NCI-H1436 treated with DMSO at 0.1 percent for 48 hours (cell line): ENCODE measurements around the gene RFLNA.

Source experiments
- DNase-seq: peaks from one replicate; lab custom pipeline; 2025; lab: John Stamatoyannopoulos, UW

RFLNA gene

DNA sequence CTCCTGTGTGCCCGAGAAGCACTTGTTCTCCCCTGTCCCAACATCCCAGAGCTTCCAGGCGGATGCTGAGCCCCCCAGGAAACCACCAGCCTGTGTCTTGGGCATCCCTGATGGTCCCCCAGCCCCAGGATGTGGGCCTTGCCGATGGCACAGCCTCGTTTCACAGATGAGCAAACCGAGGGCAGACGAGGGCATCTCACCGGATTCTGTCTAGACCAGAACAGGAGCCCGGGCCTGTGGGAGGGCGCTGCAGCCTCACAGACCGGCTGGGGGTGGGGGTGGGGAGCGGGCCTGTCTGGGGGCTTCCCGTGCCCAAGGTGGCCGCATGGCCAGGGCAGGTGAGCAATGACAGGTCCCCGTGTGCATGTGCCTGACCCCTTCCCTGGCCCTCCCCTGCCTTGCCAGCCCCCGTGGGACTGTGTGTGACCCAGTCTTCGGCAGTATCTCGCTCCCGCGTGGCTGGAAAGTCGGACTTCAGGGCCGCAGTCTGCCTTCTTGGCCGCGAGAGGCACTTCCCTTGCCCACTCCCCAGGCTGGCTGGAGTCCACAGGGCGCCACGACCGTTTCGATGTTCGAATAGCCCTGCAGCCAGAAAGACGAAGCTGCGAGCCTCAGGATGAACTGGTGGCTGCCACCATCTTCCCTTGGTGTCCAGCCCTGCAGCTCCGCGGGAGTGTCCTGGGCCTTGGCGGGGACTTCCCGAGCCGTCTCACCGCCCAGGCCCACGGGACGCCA lies 8.9 kb downstream of the RFLNA start:
- DNase-seq = no peak

DNA sequence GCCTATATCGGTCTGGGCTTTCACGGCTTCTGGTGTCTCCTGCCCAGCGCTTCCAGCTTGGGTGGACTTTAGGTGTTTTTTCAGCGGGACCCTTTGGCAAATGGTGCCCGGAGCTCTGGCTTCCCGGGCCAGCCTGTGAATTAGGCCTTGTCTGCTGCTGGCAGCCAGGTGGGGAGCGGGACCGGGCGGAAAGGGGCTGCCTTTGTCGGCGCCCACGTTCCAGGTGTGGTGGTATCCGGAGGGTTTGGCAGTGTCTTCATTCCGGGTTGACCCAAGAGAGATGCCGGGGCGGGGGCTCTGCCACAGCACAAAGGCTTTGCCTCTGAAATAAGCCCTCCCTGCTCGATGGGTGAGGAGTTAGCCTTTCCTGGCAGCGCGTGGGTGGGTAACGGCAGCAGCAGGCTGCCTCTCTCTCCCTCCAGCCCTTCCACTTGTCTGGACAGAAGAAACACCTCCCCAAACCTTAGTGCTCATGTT lies 9.5 kb downstream of the RFLNA start:
- DNase-seq = no peak

DNA sequence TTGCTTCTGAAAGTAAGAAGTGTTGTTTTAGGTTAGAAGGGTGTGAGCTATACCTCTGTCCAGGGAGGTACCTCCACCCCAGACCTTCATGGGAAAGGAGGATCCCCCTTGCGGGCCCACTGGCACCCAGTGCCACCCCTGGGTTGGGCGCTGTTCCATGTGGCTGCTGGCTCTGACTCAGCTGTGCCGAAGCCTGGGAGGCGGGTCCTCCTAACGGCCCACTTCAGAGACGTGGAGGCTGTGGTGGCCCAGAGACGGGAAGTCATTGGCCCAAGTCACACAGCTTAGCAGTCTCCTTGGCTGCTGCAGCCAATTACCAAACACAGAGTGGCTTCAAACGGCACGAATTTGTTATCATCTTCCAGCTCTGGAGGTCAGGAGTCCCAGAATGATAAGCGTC lies 10.2 kb downstream of the RFLNA start:
- no peak for DNase-seq

DNA sequence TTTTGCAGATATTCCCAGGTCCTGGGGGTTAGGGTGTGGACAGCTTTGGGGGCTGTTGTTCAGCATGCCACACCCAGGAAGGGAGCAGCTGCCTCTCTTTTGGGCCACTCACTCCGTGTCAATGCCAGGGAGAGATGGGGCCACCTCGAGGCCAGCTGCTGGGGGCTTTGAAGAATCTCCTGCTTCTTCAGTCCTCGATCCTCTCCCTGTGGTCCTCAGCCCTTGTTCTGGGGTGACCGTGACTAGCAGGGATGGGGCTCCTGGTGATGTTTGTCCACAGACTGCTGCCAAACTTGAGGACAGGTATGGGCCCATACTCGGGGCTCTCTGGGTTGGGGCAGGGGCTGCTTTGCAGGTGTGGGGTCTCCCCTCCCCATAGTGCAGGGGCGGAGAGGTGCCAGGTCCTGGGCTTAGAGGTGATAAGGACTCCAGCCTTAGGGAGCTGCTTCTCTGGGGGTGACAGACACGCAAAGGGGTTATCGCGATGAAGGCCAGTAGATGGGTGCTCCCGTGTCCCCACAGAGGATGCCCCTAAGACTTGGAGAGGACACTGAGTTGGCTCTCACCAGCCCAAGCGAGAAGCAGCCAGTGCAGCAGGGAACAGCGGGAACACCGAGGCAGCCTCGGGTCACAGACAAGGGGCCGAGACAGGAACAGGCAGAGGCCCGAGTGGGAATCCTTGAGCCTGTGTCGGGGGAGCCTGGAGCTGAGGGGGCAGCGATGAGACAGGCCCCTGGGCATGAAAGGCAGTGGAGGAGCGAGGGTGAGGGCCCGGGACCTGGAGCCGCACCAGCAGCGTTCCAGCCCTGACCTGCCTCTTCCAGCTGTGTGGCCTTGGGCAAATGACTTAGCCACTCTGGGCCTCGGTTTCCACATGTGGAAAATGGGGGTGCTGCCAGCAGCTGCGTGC lies 11.1 kb downstream of the RFLNA start:
- no peak for DNase-seq

DNA sequence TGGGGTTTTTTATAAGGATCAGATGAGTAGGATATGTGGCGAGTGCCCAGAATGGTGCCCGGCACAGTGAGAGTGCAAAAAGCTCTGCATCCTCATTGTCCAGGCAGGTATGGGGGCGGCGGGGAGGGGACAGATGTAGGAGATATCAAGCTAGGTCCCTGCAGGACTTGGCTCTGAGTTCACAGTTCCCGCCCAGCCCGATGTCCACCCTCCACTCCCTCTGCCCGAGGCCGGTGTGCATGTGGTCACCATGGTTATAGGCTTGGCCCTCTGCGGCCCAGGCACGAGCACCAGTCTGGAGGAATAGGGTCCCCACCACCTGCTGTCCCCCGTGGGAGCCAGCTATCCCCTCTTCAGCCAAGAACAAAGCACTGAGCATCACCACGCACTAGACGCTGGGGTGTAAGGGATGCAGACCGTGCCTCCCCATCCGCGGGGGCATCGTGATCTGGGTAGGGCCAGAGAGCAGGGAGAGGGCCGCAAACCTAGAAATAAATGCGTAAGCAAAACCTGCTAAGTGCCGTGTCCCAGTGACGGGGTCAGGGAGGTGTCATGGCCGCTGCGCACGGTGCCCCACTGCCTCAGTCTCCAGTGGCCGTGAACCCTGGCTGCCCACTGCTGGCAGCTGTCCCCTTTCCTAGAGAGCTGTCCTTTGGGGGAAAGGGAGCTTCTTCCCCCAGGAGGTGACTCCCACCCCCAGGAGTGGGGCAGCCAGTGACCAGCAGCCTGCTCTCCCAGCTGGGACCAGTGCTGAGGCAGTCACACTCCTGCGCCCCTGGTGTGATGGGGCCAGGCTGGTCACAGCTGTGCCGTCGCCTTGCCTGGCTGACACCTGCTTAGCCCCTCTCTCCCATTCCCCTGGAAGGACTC lies 12.0 kb downstream of the RFLNA start:
- DNase-seq = no peak

DNA sequence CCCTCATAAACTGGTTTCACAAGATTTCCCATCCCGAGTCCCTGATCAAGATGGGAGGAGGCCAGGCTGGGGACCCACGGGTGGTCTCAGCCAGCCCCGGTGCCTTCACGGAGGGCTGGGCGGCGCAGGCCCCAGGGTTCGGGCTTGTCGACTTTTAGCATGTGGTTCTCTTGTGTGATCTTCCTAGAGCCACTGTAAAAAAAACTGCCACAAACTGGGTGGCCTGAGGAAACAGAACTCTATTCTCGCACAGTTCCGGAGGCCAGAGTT lies 12.6 kb downstream of the RFLNA start:
- no peak for DNase-seq

DNA sequence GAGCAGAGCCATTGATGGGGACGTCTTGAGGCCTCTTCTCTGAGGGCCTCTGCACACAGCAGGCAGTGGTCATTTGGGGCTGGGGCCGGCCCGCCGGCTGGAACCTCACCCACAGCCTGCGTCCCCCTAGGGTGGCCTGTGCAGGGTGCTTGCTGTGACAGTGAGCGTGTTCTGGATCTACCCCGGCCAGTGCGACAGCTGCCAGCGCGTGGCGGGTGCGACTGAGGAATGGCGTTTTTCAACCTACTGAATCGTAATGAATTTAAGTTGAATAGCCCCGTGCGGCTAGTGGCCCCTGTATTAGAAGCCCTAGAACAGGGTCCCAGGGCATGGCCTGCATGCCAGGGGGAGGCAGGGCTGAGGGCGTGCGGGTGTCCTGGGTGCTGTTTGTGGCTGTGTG lies 13.8 kb downstream of the RFLNA start:
- no peak for DNase-seq

DNA sequence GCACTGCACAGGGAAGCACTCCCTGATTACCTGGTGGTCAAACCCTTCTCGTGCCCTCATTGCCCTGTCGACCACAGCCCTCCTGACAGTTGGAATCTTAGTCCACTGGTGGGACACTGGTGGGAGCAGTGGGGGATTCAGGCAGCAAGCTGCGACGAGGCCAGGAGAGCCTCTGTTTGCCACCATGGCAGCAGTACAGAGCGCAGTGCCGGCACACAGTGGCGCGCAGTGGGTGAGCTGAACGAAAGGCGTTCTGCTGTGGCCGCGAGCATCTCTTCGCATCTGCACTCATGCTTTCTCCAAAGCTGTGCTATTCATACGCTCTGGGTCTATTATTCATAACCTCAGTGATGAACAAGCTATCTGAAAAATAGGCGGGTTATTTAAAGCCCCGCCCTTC lies 14.3 kb downstream of the RFLNA start:
- no peak for DNase-seq

DNA sequence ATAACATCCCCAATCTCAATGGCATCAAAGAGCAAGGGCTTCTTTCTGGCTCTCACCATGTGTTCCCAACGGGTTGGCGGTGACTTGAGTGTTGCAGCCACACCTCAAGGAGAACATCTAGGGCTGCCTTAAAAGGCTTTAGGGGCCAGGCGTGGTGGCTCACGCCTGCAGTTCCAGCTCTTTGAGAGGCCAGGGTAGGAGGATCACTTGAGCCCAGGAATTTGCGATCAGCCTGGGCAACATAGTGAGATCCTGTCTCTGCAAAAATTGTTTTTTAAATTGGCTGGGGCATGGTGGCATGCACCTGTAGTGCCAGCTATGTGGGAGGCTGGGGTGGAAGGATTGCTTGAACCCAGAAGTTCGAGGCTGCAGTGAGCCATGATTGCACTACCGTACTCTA lies 14.9 kb downstream of the RFLNA start:
- DNase-seq = no peak

DNA sequence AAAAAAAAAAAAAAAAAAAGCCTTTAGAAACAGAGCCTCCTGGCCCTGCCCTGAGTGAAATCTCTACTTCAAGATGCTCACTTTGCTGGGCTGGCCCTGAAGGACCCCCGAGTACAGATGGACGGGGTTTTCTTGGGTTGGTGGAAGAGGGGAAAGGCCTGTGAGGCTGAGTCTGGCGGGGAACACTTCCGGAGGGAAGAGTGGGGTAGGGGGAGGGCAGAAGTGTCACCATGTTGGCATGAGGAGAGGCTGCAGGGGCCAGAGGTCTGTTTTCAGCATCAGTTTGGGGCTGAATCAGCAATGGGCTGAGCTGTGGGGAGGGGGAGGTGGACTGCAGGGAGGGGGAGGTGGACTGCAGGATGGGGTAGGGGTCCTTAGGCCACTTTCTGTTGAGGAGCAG lies 15.3 kb downstream of the RFLNA start:
- DNase-seq = no peak

DNA sequence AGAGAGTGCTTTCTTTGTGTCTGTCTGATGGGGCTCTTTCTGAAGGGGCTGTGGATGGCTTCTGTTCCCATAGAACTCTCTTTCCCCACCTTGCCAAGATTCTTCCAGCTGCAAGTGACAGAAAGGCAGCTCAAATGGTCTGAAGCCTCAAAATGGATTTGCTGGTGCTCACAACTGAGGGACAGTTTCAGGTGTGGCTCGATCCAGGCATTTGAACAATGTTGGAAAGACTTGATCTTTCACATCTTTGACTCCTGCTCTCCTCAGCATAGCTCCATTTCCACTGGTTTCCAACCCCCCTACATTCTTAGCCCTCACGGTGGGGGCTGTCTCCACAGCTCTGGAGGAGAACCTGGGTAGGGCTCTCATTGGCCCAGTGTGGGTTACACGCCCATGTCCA lies 15.9 kb downstream of the RFLNA start:
- no peak for DNase-seq

DNA sequence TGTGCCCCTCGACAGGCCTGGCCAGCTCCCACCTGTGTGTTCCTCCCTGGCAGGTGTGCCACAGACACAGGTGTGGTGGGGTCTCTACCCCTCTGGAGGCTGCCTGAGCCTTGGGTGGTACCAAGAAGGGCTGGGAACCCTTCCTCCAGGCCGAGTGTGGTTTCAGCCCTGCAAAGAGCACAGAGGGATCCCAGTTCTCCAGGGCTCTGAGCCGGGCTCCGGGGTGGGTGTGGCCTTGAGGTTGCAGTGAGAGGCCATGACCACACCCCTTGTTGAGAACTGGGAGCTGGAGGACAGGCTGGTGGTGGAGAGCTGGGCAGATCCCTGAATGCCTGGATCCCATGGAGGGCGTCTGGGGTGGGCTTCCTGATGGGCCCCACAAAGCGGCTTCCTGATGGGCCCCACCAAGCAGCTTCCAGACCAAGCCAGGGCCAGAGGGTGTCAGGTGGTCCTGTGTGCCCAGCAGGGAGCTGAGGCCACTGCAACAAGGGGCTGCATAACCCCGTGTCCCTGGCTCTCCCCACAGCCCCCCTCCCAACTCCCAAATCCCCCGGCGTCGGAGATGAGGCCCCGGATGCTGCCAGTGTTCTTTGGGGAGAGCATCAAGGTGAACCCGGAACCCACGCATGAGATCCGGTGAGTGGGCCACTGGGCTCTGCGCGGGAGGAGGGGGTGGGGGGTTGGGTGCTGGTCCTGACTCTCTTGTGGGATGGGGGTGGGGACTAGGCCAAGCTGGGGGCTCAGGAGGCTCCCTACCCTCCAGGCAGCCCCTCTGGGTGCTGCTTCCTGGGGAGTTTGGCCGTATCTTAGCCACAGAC lies 16.6 kb downstream of the RFLNA start:
- DNase-seq = no peak

DNA sequence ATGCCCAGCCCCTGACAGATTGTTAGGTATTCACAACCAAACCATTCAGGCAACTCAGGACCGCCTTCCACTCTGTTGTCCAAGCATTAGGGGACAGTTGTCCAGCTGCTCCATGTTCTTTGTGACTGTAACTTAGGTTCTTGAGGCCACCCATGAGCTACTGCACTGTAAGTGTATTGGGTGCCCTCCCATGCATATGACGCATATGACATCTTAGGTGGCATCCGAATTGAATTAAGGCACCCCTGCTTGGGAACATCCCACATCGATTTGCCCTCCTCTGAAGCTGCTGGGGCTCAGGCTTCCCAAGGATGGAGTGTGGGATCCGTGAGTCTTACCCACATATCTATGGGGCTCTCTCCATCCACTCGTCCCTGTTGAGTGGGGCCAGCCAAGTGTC lies 17.7 kb downstream of the RFLNA start:
- no peak for DNase-seq

DNA sequence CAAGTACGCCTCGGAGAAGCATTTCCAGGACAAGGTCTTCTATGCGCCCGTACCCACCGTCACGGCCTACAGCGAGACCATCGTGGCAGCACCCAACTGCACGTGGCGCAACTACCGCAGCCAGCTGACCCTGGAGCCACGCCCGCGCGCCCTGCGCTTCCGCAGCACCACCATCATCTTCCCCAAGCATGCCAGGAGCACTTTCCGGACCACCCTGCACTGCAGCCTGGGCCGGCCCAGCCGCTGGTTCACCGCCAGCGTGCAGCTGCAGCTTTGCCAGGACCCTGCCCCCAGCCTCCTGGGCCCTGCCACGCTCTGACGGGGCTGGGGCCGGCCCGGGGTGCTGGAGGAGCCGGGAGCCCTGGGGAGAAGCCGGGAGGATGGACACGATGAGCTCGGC lies 19.3 kb downstream of the RFLNA start:
- DNase-seq = no peak

DNA sequence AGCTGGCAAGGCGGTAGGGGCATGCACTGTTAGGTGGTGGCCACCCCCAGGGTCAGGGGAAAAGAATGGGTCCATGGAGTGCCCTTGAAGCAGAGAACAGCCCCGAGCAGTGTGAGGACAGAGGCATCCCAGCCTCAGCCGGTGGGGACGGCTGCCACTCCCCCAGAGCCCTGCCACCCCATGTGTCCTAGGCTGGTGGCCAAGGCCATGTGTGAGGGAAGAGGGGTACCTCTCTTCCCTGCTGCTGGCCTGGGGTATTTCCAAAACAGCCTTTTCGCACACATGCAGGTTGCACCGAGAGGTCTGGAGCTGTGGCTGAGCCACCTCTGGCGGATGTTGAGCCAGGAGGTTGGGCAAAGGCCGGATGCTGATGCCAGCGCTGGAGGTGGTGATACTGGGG lies 19.9 kb downstream of the RFLNA start:
- DNase-seq = no peak

DNA sequence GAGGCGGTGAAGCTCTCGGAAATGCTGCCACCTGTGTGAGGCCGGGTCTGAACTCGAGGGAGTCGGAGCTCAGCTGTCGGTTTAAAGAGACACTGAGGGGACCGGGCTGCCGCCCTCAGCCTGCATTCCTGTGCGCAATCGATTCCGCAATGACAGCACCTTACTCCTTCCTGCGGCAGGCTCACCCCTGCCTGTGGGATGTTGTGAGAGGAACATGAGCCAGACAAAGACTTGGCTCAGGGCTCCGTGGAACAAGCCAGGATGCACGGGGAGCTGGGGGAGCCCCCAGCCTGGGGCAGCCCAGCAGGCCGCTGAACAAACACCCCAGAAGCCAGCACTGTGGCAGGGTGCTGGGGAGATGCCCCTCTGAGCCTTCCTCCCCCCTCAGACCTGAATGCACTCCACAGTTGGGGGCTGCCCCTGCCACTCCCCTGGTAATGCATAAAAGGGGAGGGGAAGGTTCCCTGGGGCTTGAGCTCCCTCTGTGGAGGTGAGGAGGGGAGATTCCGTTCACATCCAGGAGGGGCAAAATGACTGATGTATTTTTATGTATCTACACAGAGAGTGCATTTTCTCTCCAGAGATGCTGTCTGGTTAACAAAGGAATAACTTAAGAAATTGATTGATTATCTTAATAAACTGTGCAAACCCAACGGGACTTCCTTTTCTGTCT lies 20.6 kb downstream of the RFLNA start:
- no peak for DNase-seq

DNA sequence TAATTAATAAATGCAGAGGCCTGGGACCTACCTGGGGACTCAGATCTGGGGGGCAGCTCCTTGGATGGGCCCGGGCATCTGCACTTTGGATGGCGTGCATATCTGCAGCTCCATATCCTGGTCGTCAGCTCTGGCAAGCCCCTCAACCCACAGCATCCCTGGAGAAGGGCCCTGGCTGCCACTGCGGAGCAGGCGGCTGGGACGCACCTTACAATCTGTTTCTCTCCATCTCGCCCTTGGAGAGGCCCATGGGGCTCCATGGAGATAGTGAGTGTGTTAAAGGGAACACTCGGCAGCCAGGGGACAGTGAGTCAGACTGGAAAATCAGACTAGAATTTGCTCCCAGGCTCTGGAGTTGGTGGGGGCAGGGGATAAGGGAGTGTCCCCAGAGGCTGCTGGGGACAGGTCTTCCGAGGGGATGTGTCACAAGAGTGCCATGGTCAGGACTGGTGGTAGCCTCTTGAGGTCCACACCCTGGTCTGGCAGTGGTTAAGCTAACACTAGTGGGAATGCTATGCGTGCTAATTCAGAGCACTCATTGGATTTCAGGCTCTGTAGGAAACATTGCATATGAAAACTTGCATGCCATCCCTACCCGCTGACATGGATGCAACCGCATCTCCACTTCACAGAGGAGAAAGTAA lies 21.5 kb downstream of the RFLNA start:
- no peak for DNase-seq

DNA sequence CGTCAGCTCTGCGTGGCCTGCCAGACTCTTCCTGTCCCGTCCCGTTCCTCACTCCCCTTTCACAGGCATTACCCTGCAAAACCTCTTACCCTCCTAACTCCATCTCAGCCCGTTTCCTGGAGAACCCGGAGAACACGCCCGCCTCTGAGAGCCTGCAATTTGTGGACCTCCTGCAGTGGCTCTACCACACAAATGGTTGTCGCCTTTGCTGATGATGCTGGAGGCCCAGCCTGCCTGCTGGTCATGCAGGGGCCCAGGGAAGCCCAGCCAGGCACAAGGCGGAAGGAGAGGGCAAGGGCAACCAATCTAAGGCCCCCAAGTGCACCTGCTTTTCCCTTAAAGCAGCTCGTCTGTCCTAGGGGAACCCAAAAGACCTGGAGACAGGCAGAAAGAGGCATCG lies 22.5 kb downstream of the RFLNA start:
- DNase-seq = no peak

DNA sequence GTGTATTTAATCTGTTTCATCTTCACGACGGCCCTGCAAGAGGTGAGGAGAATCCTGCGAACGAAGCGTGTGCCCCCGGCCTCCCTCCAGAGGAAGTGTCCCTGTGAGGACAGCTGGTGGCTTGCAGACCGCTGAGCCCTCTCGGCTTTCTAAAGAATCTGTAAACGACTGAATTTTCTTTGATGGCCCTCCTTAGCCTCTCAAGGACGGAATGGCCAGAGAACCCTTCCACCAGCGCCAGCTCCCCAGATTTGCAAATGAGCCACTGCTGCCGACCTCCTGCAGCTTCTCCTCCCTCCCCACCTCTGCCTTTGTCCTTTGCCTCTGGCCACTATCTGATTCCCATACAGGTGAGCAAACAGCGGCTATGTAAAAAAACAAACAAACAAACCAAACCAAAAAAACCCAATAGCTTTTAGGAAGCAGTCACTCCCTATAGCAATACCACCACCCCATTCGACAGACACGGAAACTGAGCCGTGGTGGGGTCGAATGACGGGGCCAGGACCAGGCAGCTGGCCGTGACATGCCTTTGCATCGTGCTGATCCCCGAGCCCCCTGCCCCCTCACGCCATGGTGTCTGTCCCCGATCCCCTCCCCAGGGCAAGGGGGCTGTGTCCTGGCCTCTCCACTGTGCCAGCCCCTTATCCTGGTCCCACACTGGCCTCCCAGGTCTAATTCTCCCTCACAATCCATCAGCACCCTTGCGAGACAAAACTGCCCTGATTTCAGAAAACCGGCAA lies 23.6 kb downstream of the RFLNA start:
- DNase-seq = no peak
